Stimulated activated memory B cell treated with anti-CD40 and anti-IgM and Interleukin-4, amounts not matched to agents 10 μg/mL and 1 μg/mL and 100 μg/mL, for 72 hours (primary cell): ENCODE measurements around the gene RINL.
"Not testable (repeated sequence)": the region's sequence is repeated elsewhere in the genome, so short reads cannot be mapped to it uniquely, and the experiment has no call there.

ENCODE experiments used
- ATAC-seq: fragments of 150-1000 bp; cut with Tn5 transposase; 2 replicates; pipeline ENCODE4 v1.10.0; 2021
- H3K27ac Mint-ChIP-seq: one replicate; pipeline ENCODE4 v1.8.0; 2022; ENCODE audit warnings: mild to moderate bottlenecking, mixed read lengths
- H3K27me3 Mint-ChIP-seq: one replicate; pipeline ENCODE4 v1.8.0; 2022; ENCODE audit warnings: mixed read lengths
- H3K36me3 Mint-ChIP-seq: one replicate; pipeline ENCODE4 v1.8.0; 2022; ENCODE audit warnings: mixed read lengths
- H3K4me1 Mint-ChIP-seq: one replicate; pipeline ENCODE4 v1.8.0; 2022; ENCODE audit warnings: mixed read lengths
- H3K4me3 Mint-ChIP-seq: one replicate; pipeline ENCODE4 v1.8.0; 2022; ENCODE audit warnings: mild to moderate bottlenecking, moderate library complexity, mixed read lengths
- H3K9me3 Mint-ChIP-seq: one replicate; pipeline ENCODE4 v1.8.0; 2022; ENCODE audit warnings: mixed read lengths

Gene RINL

DNA sequence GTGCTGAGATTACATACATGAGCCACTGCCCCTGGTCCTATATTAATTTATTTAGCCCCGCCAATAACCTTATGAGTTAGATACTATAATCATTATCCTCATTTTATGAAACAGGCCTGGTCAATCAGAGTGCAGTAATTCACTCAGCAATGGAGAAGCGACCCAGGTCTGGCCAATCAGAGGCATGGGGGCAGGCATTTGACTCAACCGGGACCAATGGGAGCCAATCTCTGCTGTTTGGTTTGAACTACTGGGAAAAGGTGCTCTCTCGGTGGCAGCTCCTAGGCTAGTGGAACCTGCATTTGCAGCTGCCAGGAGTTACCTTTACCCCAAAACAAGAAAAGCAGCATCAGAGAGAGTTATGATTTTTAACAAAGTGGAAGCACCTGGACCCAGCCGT is 14.8 kb upstream of the RINL start:
- Mint-ChIP-seq H3K4me3 (no peak overlapping the region), H3K4me1 (peaks cover 25% of the 10 kb centered on the region), H3K36me3 (peaks cover 17% of the 10 kb centered on the region), H3K27ac (no peak overlapping the region), H3K9me3 (no peaks in the 10 kb centered on the region), H3K27me3 (no peaks in the 10 kb centered on the region)
- ATAC-seq: no peak

DNA sequence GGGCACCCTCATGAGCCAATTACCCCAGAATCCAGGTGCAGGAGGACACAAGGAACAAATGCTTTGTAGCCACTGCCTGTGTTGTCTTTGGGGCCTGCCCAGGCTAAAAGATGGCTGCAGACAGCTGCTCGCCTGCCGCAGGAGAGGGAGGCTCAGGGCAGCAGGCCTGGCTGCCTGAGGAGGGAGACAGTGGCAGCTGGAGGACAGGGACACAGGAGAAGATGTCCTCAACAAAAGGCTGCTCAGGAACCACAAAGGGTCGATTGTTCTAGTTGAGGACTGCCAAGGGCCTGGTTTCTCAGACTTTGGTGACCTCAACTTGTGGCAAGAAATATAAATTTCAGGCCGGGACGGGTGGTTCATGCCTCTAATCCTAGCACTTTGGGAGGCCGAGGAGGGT is 13.7 kb upstream of the RINL start:
- ATAC-seq: no peak
- Mint-ChIP-seq H3K36me3 (peaks cover 17% of the 10 kb centered on the region), H3K27me3 (no peaks in the 10 kb centered on the region), H3K27ac (no peak overlapping the region), H3K4me3 (no peak overlapping the region), H3K4me1 (peaks cover 17% of the 10 kb centered on the region), H3K9me3 (no peaks in the 10 kb centered on the region)

DNA sequence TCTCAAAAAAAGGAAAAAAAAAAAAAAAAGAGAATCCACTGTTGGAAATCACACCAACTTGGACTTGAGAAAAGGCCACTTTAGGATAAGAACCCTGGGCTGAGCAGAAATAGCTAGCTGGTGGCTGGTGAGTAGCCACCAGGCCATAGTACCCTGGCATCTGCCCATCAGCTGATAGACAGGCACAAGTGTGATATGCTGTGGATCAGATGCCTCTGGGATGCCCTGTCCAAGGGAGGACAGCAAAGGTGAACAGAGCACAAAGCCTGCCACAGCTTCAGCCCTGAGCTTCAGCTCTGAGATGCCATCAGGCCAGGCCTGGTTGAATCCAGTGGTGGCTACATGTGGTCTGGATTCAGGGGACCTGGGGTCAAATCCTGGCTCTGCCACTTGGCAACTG is 12.6 kb upstream of the RINL start:
- Mint-ChIP-seq H3K4me3 (no peak overlapping the region), H3K27ac (no peak overlapping the region), H3K4me1 (peaks cover 13% of the 10 kb centered on the region), H3K27me3 (no peaks in the 10 kb centered on the region), H3K36me3 (peaks cover 17% of the 10 kb centered on the region), H3K9me3 (no peaks in the 10 kb centered on the region)
- ATAC-seq: no peak

- Mint-ChIP-seq H3K27me3 (no peaks in the 10 kb centered on the region), H3K27ac (no peak overlapping the region), H3K36me3 (peaks cover 10% of the 10 kb centered on the region), H3K9me3 (no peaks in the 10 kb centered on the region), H3K4me3 (no peak overlapping the region), H3K4me1 (peaks cover 4% of the 10 kb centered on the region)
- no peak for ATAC-seq
These were observed 11.7 kb upstream of the RINL start for GRCh38 chr19:38889803-38890202.

- Mint-ChIP-seq H3K27ac (no peak overlapping the region), H3K9me3 (no peaks in the 10 kb centered on the region)
These were observed 10.8 kb upstream of the RINL start for GRCh38 chr19:38888876-38889275.

DNA sequence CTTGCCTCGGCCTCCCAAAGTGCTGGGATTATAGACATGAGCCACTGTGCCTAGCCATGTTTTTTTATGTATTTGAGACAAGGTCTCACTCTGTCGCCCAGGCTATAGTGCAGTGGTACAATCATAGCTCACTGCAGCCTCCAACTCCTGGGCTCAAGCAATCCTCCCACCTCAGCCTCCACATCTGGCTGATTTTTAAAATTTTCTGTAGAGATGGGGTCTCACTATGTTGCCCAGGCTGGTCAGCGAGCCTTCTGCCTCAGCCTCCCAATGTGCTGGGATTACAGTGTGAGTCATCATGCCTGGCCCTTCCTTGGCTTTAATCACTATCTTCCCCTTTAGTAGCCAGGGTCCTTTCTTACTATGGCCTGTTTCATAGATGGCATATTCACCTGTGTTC is 6.6 kb upstream of the RINL start:
- not testable (repeated sequence) for H3K9me3 Mint-ChIP-seq, H3K4me3 Mint-ChIP-seq, H3K27ac Mint-ChIP-seq, ATAC-seq, H3K27me3 Mint-ChIP-seq
- Mint-ChIP-seq H3K36me3 (peaks cover 24% of the 10 kb centered on the region), H3K4me1 (peaks cover 15% of the 10 kb centered on the region)

More at GRCh38 chr19:38888876-38889275, 10.8 kb upstream of the RINL start:
- H3K4me1 Mint-ChIP-seq: no peaks in the 10 kb centered on the region
- no peak overlapping the region for H3K4me3 Mint-ChIP-seq
- H3K36me3 Mint-ChIP-seq: peaks cover 6% of the 10 kb centered on the region
- no peaks in the 10 kb centered on the region for H3K27me3 Mint-ChIP-seq
- no peak for ATAC-seq

DNA sequence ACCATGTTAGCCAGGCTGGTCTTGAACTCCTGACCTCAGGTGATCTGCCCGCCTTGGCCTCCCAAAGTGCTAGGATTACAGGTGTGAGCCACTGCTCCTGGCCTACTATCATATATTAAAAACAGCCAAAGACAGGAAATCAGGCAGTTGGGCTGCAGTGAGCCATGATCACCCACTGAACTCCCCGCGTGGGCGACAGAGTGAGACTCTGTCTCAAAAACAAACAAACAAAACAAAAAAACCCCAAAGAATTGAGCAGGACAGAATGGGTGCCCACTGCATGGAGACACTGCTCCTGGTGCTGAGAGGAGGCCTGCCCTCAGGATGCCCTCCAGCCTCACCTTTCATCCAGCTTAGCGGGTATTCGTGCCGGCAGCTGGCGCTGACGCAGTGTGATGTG is 5.2 kb upstream of the RINL start:
- H3K4me3 Mint-ChIP-seq: no peak overlapping the region
- no peak for ATAC-seq
- no peaks in the 10 kb centered on the region for H3K9me3 Mint-ChIP-seq
- no peaks in the 10 kb centered on the region for H3K27me3 Mint-ChIP-seq
- H3K36me3 Mint-ChIP-seq: peaks cover 19% of the 10 kb centered on the region
- peak overlapping the region; percentile 43 for H3K27ac Mint-ChIP-seq
- H3K4me1 Mint-ChIP-seq: peaks cover 24% of the 10 kb centered on the region

DNA sequence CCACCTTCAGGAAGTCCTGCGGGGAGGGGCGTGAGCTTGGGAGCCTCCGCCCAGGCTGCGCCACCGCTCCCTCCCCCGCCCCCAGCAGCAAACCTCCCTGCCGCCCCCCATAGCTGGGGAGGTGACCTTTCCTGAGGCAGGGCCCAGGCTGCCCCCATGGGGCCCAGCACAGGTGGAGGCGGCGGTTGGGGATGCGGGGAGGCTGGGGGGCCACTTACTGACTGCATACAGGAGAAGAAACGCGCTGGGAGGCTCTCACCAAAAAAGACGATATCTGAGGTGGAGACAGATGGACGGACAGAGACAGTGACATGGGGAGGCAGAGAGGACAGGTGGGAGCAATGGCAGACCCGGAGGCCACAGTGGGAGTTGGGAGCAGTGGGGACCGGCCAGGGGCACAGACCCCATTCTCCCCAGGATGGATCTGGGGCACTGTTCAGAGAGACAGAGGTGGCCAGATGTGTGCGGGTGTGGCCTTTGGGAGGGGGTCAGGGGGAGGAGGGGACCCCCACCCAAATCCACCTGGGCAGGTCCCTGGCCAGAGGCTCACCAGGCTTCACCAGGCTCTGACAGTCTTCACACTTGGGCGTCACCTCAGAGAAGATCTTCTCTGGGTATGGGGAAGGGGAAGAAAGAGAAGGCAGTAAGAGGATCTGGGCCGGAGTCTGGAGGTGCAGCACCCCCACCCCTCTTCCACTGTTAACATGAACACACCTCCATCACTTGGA is 3.0 kb upstream of the RINL start:
- peaks cover 46% of the 10 kb centered on the region for H3K4me1 Mint-ChIP-seq

DNA sequence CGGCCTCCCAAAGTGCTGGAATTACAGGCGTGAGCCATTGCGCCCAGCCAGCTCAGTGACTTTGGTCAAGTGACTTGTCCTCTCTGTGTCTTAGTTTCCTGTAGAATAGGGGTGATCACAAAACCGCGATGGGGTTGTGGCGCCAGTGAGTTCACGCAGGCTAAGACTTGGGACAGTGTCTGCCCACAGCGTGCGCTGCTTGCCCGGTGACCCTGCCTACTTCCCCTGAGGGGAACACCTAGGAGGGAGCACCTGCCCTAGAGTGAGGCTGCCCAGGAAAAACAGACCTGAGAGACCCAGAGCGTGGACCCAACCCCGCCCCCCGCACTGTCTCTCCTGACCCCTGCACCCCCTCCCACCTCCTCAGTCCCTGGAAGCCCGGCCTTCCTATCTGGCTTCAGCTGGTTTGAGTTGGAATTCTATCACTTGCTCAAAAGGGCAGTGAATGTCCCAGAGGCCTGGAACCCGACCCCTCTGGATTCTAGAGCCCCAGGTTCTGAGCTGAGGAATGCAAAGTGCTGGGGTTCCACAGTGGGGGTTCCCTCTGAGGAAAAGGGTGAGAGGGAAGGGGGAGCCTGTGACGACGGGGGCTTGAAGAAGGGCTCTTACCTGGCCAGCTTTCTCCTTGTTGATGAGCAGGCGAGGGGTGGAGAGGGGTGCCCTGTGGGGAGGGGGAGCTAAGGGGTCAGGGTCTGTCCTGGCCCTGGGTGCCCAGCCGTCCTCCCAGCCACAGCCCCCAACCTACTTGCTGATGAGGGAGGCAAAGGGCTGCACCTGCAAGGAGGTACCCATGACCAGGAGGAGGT is 2.2 kb upstream of the RINL start:
- H3K4me3 Mint-ChIP-seq: no peak overlapping the region
- no peaks in the 10 kb centered on the region for H3K27me3 Mint-ChIP-seq
- no peak for ATAC-seq
- peak overlapping the region; percentile 100 for H3K27ac Mint-ChIP-seq
- H3K9me3 Mint-ChIP-seq: no peaks in the 10 kb centered on the region
- peaks cover 27% of the 10 kb centered on the region for H3K36me3 Mint-ChIP-seq
- peaks cover 47% of the 10 kb centered on the region for H3K4me1 Mint-ChIP-seq

More for the DNA sequence above, 3.0 kb upstream of the RINL start:
- peak overlapping the region; percentile 100 for H3K27ac Mint-ChIP-seq
- no peaks in the 10 kb centered on the region for H3K27me3 Mint-ChIP-seq
- ATAC-seq: no peak
- H3K4me3 Mint-ChIP-seq: no peak overlapping the region
- peaks cover 24% of the 10 kb centered on the region for H3K36me3 Mint-ChIP-seq
- H3K9me3 Mint-ChIP-seq: no peaks in the 10 kb centered on the region

DNA sequence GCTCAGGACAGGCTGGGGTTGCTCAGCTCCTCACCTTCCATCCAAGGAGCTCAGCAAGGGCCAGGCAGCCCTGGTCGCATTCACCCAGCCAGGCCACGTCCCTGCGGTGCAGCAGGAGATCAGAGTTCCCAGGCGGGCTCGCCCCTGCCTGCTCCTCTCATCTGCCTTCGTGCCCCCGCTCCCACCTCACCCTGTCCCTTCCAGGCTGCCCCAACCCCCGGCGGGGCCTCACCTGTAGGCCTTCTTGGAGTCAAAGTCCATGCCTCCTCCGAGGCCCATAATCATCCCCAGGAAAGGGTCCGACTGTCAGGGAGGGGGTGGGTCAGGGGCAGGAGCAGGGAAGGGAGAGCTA is 1.3 kb upstream of the RINL start:
- no peak for ATAC-seq
- Mint-ChIP-seq H3K4me1 (peaks cover 47% of the 10 kb centered on the region), H3K4me3 (no peak overlapping the region), H3K27ac (peak overlapping the region; percentile 100), H3K27me3 (no peaks in the 10 kb centered on the region), H3K36me3 (peaks cover 27% of the 10 kb centered on the region), H3K9me3 (no peaks in the 10 kb centered on the region)

- no peak for ATAC-seq
- no peaks in the 10 kb centered on the region for H3K9me3 Mint-ChIP-seq
- H3K27ac Mint-ChIP-seq: peak overlapping the region; percentile 100
- H3K36me3 Mint-ChIP-seq: peaks cover 32% of the 10 kb centered on the region
- H3K4me1 Mint-ChIP-seq: peaks cover 49% of the 10 kb centered on the region
- peak overlapping the region; percentile 95 for H3K4me3 Mint-ChIP-seq
- H3K27me3 Mint-ChIP-seq: no peaks in the 10 kb centered on the region
These were observed 712 bp upstream of the RINL start for GRCh38 chr19:38878575-38879399.

DNA sequence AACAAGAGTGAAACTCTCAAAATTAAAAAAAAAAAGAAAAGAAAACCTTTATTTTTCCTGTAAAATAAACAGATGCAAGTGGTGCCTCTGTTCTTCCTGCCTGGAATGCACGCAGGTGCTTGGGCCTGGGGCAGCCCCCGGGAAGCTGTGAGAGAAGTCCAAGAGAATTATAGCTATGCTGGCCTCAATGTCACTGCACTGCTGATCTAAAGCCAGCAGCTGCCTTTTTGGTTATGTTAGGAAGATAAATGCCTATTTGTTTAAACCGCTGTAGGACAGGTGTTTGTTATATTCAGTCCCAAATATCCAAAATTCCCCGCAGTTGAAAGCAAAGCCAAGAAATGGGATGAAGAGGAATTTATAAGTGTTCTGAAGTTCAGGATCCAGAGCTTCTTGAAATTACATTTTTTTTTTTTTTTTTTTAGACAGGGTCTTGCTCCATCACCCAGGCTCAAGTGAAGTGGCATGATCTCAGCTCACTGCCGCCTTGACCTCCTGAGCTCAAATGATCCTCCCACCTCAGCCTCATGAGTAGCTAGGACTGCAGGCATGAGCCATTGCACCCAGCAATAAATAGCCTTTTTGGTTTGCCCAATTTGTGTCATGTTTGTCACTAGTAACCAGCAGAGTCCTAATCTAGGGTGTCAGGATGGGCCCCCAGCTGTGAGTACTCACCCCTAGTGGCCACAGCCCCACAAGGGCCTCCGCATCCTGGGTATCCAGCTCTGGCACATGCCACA is 2.2 kb downstream of the RINL start:
- ATAC-seq: no peak
- Mint-ChIP-seq H3K4me1 (peaks cover 56% of the 10 kb centered on the region), H3K9me3 (no peaks in the 10 kb centered on the region), H3K27ac (peak overlapping the region; percentile 100), H3K4me3 (no peak overlapping the region), H3K36me3 (peaks cover 33% of the 10 kb centered on the region), H3K27me3 (no peaks in the 10 kb centered on the region)

DNA sequence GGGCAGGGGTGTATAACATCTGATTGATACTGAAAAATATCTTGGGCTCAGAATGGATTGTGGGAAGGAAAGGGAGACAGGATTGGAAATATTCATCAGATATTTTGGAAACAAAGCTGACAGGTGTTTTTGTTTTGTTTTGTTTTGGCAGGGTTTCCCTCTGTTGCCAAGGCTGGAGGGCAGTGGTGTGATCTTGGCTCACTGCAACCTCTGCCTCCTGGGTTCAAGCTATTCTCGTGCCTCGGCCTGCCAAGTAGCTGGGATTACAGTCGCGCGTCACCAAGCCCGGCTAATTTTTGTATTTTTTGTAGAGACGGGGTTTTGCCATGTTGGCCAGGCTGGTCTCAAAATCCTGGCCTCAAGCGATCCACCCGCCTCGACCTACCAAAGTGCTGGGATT is 4.7 kb downstream of the RINL start:
- peaks cover 45% of the 10 kb centered on the region for H3K36me3 Mint-ChIP-seq
- not testable (repeated sequence) for H3K9me3 Mint-ChIP-seq, ATAC-seq, H3K4me3 Mint-ChIP-seq, H3K27me3 Mint-ChIP-seq
- H3K4me1 Mint-ChIP-seq: peaks cover 69% of the 10 kb centered on the region
- peak overlapping the region; percentile 64 for H3K27ac Mint-ChIP-seq

DNA sequence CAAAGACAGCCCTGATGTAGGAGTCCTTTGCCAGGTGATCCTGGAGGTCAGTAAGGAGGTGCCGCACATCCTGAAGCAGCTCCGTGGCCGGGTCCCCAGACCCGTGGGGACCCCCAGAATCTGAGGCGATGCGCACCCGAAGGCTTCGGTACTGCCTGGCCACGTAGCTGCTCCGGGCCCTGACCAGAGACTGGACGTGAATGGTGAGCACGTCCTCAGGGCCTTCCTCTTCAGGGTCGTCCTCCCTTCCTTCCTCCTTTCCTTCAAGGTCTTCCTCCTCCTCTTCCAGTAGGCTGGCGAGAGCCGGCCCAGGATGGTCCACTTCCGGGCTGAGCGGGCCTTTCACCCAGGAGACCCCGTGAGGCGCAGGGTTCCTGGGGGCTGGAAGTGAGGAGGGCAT is 7.5 kb downstream of the RINL start:
- H3K36me3 Mint-ChIP-seq: peaks cover 42% of the 10 kb centered on the region

More for the DNA sequence above, 7.5 kb downstream of the RINL start:
- Mint-ChIP-seq H3K4me3 (peak overlapping the region; percentile 77), H3K9me3 (no peaks in the 10 kb centered on the region), H3K4me1 (peaks cover 54% of the 10 kb centered on the region), H3K27ac (peak overlapping the region; percentile 84), H3K27me3 (no peaks in the 10 kb centered on the region)
- ATAC-seq: no peak
